ENCODE data around the gene NT5C2. TPM values are rescaled to one million over a fixed set of nuclear protein-coding genes. Genes with fewer than 3 reads are reported as not detected.
A peak's percentile ranks its signal among the peaks of the same experiment; 100 is the strongest.
"Not testable (repeated sequence)": the region's sequence is repeated elsewhere in the genome, so short reads cannot be mapped to it uniquely, and the experiment has no call there.

The NT5C2 gene
- total RNA-seq (2014; rRNA removed; shearing (Covaris generic)): 33.6 and 34.2 TPM in 2 replicates

- DNase-seq (ENCODE audit: low read depth): peak; percentile 84
Observed at GRCh38 chr10:103193107-103193819, at the start of gene NT5C2. Gene NT5C2, minus strand, starts transcription at chr10:103193272. Its CDS starts 18,314 bp downstream, at chr10:103174958.

GRCh38 chr10:103241262-103242011 is 48.4 kb upstream of the NT5C2 start:
- DNase-seq (ENCODE audit: low read depth): peak; percentile 65

- peak; percentile 27 for DNase-seq (ENCODE audit: low read depth)
Observed at GRCh38 chr10:103238506-103239252, 45.6 kb upstream of the NT5C2 start.

- DNase-seq (ENCODE audit: low read depth): no peak
Observed at GRCh38 chr10:103235775-103236174, 42.7 kb upstream of the NT5C2 start.

GRCh38 chr10:103232772-103233488 is 39.9 kb upstream of the NT5C2 start:
- DNase-seq (ENCODE audit: low read depth): peak; percentile 65

- DNase-seq (ENCODE audit: low read depth): peak; percentile 21
Observed at GRCh38 chr10:103232131-103232673, 39.1 kb upstream of the NT5C2 start.

GRCh38 chr10:103231047-103231551 is 38.0 kb upstream of the NT5C2 start:
- peak; percentile 84 for DNase-seq (ENCODE audit: low read depth)

- DNase-seq (ENCODE audit: low read depth): no peak
Observed at GRCh38 chr10:103227416-103227815, 34.3 kb upstream of the NT5C2 start.

- no peak for DNase-seq (ENCODE audit: low read depth)
Observed at GRCh38 chr10:103225939-103226338, 32.9 kb upstream of the NT5C2 start.

GRCh38 chr10:103224721-103225120 is 31.6 kb upstream of the NT5C2 start:
- DNase-seq (ENCODE audit: low read depth): not testable (repeated sequence)

- DNase-seq (ENCODE audit: low read depth): no peak
Observed at GRCh38 chr10:103224133-103224532, 31.1 kb upstream of the NT5C2 start.

GRCh38 chr10:103216362-103216761 is 23.3 kb upstream of the NT5C2 start:
- not testable (repeated sequence) for DNase-seq (ENCODE audit: low read depth)

GRCh38 chr10:103215601-103216000 is 22.5 kb upstream of the NT5C2 start:
- no peak for DNase-seq (ENCODE audit: low read depth)

- not testable (repeated sequence) for DNase-seq (ENCODE audit: low read depth)
Observed at GRCh38 chr10:103210262-103210661, 17.2 kb upstream of the NT5C2 start.

- DNase-seq (ENCODE audit: low read depth): not testable (repeated sequence)
Observed at GRCh38 chr10:103207643-103208042, 14.6 kb upstream of the NT5C2 start.

GRCh38 chr10:103207141-103207540 is 14.1 kb upstream of the NT5C2 start:
- DNase-seq (ENCODE audit: low read depth): no peak

- not testable (repeated sequence) for DNase-seq (ENCODE audit: low read depth)
Observed at GRCh38 chr10:103206715-103207114, 13.6 kb upstream of the NT5C2 start.

GRCh38 chr10:103205401-103205800 is 12.3 kb upstream of the NT5C2 start:
- DNase-seq (ENCODE audit: low read depth): not testable (repeated sequence)

GRCh38 chr10:103204353-103205255 is 11.5 kb upstream of the NT5C2 start:
- no peak for DNase-seq (ENCODE audit: low read depth)

- DNase-seq (ENCODE audit: low read depth): no peak
Observed at GRCh38 chr10:103203466-103203865, 10.4 kb upstream of the NT5C2 start.
